ENCODE measurements around the gene GNAO1.

The GNAO1 gene

GRCh38 chr16:56198006-56198754, 6.9 kb downstream of the GNAO1 start:
- DNase-seq (ENCODE audit: low spot score) = peak; percentile 56

- no peak for DNase-seq (ENCODE audit: low spot score)
Measured at GRCh38 chr16:56198755-56199114, 7.4 kb downstream of the GNAO1 start.

DNA sequence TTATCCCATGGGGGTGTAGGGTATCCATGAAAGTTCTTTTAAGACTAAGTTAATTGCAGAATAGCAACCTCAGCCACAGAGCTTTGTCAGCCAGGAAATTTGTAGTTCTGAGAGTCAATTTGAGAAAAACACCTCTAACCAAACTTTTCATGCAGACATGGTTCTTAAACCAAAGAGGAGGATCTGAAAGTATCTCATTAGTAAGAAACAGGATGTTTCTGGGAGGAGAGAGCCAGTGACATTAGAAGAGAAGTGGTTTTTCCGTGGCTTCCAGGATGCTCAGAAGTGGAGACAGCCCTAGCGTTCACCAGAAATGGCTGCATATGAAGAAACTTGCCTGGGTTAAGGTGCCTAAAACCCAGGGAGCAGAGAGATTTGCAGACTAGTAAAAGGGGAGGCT, 7.9 kb downstream of the GNAO1 start:
- DNase-seq (ENCODE audit: low spot score) = peak; percentile 80

- no peak for DNase-seq (ENCODE audit: low spot score)
Measured at GRCh38 chr16:56201030-56201429, 9.7 kb downstream of the GNAO1 start.

DNA sequence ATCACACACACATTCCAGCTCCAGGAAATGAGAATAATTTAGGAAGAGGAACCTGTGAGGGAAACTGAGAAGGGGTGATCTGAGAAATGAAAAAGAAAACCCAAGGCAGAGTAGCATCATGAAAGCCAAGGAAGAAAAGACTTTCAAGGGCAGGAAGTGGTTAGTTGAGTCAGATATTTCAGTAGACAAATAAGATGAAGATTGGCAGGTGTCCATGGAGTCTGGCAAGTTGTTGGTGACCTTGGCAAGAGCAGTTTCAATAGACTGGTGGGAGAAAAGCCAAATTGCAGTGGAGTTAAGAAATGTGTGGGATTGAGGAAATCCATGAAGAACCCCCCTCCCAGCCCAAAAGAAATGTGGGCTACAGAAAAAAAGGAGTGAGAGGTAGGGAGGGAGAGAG, 10.7 kb downstream of the GNAO1 start:
- DNase-seq (ENCODE audit: low spot score) = peak; percentile 70

DNA sequence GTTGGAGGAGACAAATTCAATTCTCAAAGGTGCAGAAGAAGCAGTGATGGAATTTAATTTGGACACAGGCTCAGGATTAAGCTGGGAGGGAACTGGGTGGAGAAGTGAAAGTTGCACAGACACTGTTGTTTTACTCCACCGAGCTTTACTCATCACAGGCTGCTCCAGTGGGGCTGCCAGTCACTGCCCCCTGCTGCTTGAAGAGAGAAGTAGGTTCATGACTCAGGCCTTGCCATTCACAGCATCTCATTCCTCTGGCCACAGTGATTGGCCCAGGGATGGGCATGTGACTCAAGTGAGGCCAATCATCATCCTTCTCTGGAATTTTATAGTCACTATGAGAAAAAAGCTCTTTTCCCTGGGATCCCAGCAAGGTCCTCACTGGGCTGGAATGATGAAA, 11.8 kb downstream of the GNAO1 start:
- peak; percentile 66 for DNase-seq (ENCODE audit: low spot score)

- no peak for DNase-seq (ENCODE audit: low spot score)
Measured at GRCh38 chr16:56204816-56205215, 13.5 kb downstream of the GNAO1 start.

- no peak for DNase-seq (ENCODE audit: low spot score)
Measured at GRCh38 chr16:56206951-56207350, 15.7 kb downstream of the GNAO1 start.

DNA sequence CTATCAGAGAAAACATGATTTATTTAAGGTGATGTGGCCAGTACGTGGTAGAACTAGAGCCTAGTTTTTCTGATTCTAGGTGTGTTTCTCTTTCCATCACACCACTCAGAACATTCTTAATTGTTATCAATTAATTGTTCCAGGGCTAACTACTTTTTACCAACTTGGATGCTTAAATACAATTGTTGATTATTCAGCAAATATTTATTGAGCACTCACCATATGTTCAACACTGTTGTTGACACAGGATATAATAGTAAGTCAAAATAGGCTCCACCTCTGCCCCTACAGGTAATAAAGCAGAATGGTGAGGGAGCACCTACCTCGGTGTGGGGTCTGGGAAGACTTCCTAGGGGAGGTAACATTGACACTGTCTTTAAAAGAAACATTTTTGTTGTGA, 16.1 kb downstream of the GNAO1 start:
- no peak for DNase-seq (ENCODE audit: low spot score)

- DNase-seq (ENCODE audit: low spot score) = no peak
Measured at GRCh38 chr16:56211435-56211981, 20.2 kb downstream of the GNAO1 start.

DNA sequence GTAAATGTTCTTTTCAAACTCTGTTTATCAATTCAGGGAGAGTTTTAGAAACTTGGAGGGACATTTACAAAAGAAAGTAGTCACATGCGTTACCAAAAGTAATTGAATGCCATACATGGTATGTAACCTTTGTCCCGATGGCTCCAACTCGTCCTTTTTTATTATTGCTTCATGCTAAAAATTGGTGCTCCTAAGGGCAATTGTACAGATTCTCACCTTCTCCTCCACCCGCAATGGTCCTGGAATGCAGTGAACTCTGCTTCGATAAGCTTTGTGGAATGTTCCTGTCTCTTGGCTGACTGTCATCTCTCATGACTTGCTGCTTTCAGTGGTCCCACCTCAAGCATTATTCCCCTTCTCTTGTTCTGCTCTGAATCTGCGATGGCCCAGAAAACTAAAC, 20.9 kb downstream of the GNAO1 start:
- no peak for DNase-seq (ENCODE audit: low spot score)

DNA sequence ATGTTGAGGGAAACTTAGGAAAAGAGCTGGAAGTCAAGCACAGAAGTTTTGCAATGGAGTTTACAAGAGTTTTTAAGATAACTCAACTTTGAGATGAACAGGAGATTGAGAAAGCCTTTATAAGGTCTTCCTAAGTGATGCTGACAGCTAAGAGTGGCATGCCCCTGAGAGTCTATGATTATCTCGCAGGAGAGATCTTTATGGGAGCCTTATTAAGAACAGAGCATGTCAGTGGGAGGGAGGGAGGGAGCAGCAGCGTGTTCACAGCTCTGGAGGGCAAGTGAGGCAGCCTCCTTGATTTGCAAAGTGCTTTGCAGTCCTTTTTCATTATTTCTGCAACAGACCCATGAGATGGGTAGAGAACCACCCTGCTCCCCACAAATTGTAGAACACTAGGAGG, 30.7 kb downstream of the GNAO1 start:
- DNase-seq (ENCODE audit: low spot score) = no peak

DNA sequence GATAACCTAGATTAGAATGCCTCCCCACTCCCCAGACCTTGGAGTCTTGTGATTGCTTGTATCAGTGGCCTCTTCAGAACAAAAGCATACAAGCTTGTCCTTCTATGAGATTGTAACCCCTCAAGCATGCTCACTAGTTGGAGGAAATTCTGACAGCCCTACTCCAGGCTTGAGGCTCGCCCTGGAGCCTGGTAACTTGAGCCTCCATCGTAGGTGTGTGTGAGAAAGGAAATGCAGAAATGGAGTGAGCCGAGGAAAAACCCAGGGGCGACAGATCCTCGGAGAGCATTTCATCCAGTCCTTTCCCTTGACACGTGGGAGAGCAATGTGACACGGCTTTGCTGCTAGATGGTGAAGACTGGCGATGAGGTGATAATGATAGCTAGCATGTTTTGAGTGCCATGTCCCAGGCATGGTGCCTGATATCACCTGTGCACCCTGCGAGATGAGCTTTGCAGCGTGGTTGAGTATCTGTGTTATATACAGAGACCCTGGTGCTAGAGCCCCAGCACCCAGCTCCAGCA, 31.2 kb downstream of the GNAO1 start:
- DNase-seq (ENCODE audit: low spot score) = no peak

- no peak for DNase-seq (ENCODE audit: low spot score)
Measured at GRCh38 chr16:56225017-56225742, 33.9 kb downstream of the GNAO1 start.

DNA sequence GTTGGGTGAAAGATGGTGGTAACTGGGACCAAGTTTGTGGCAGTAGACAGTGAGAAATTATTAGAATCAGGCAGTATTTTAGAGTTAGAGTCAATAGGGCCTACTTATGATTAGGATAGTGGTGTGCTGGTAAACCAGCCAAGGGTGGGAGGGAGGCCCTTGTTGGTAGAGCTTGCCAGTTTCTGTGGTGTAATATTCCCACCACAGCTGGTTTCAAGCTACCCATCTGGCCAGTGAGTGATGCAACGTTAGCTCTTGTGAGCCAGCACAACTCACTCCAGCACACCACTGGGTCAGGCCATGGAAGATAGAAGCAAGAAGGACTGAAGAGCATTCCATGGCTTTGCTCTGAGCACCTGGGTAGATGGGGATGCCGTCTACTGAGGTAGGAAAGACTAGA, 34.9 kb downstream of the GNAO1 start:
- DNase-seq (ENCODE audit: low spot score) = no peak

GRCh38 chr16:56226845-56227525, 35.7 kb downstream of the GNAO1 start:
- no peak for DNase-seq (ENCODE audit: low spot score)

GRCh38 chr16:56227936-56228335, 36.6 kb downstream of the GNAO1 start:
- no peak for DNase-seq (ENCODE audit: low spot score)

- DNase-seq (ENCODE audit: low spot score) = no peak
Measured at GRCh38 chr16:56228476-56228875, 37.2 kb downstream of the GNAO1 start.

GRCh38 chr16:56233795-56234566, 42.7 kb downstream of the GNAO1 start:
- no peak for DNase-seq (ENCODE audit: low spot score)

DNA sequence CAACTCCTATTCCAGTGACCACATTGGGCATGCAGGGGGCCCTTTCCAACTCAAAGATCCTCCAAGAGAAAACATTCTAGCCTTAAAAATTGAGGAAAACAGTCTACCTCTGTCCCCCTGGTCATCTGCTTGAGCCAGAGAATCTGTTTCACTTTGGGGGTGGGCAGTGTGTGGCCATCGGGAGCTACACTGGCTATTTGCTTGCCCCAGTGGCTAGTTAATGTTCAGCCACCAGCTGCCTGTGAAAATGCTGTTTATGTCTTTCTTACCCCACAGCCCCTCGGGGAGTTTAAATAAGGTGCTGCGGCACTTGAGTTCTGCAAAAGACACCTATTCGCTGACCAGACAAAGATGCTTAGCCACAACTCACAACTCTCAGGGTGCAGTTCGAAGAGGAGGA, 43.4 kb downstream of the GNAO1 start:
- DNase-seq (ENCODE audit: low spot score) = no peak

- DNase-seq (ENCODE audit: low spot score) = no peak
Measured at GRCh38 chr16:56237451-56237930, 46.2 kb downstream of the GNAO1 start.

DNA sequence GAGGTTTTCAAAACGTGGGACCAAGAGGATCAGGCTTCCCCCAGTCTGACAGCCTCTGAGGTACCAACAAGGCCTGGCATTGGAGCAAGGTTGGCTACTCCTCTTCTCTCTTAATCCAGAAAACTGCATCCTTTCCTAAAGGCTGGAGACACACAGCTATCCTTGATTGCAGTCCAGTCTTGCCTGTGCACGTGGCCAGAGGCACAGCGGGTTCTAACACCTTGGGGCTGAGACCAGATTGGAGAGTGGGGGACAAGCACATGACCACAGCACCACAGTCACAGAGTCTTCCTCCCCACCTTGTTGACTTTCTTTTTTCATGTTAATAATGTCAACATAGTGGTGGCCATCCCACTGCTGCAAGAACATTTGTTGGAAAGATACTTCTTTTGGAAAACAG, 46.9 kb downstream of the GNAO1 start:
- DNase-seq (ENCODE audit: low spot score) = no peak
